Measurements from ENCODE around the gene DST. TPM values are rescaled to one million over a fixed set of nuclear protein-coding genes. Genes with fewer than 3 reads are reported as not detected.

The DST gene
- total RNA-seq (2021; ENCODE audit: unreplicated experiment) (144 TPM), Bru-seq, nascent RNA (percentile 95 among the genes with signal in this experiment), BruChase-seq, experiment 1, labeled RNA remaining after a 6-hour chase (percentile 89 among the genes with signal in this experiment), BruChase-seq, experiment 2, labeled RNA remaining after a 2-hour chase (percentile 91 among the genes with signal in this experiment)
- 57.7 and 68.9 TPM in 2 replicates for polyA plus RNA-seq (2012)
- long read RNA-seq, full-length matches to known transcripts, result 3 of 128 reads
- long read RNA-seq, partial matches to known transcripts, result 100 of 128 reads
- long read RNA-seq, other reads (novel, unspliced or antisense), result 25 of 128 reads

- CTCF ChIA-PET, result interaction anchor here (1.0 to 1.6 kb wide), 4 partner anchors 46 to 201 kb away, joined by 3 to 4 read pairs (median 4); no protein-coding TSS in a partner anchor
- no peak within 1 kb of the TSS for H3K9ac ChIP-seq (ENCODE audit: low read length)
- RAD21 ChIA-PET (ENCODE audit: low non-redundant PET in 1 of 2, low total read pairs in 2 of 2, uncharacterized antibody in 2 of 2, unreplicated experiment in 2 of 2), result no interaction called here
- no peaks in the 10 kb centered on the region for H3K27me3 ChIP-seq (ENCODE audit: insufficient read depth, low read length)
- peak within 1 kb of the TSS; percentile 54; the same call in 1 of the 2 replicates for H3K27ac ChIP-seq (ENCODE audit: low read depth, low read length)
- H3K4me3 ChIP-seq (replicated peaks in 1 of 2; ENCODE audit: low read depth in 1 of 2, low read length in 2 of 2), result no peak within 1 kb of the TSS
- peaks cover 11 to 27% of the 10 kb centered on the region in 2 experiments; a peak in 2 of 4 replicates for H3K36me3 ChIP-seq (ENCODE audit: control insufficient read depth in 1 of 2, insufficient read depth in 2 of 2, low read length in 2 of 2)
- intact Hi-C loops (cut with micrococcal nuclease), result no loop called here
- BruUV-seq (replicated peaks), result no TSS peak
- H3K4me1 ChIP-seq (ENCODE audit: control insufficient read depth in 1 of 2, insufficient read depth in 2 of 2, low read length in 2 of 2), result peaks cover 16 to 18% of the 10 kb centered on the region in 2 experiments
- no peaks in the 10 kb centered on the region for H4K20me1 ChIP-seq (ENCODE audit: insufficient read depth)
- peak; percentile 62 for TF ChIP-seq JUND (IDR thresholded peaks at IDR 0.05)
- TF ChIP-seq SIN3A (IDR thresholded peaks at IDR 0.05; ENCODE audit: low read depth), result no peak
- no peak for TF ChIP-seq CEBPB (IDR thresholded peaks at IDR 0.05; ENCODE audit: low read depth)
- no peak for TF ChIP-seq EZH2phosphoT487 (IDR thresholded peaks at IDR 0.05; ENCODE audit: borderline replicate concordance)
- TF ChIP-seq EZH2 (IDR thresholded peaks at IDR 0.05), result no peak
- TF ChIP-seq SRF (IDR thresholded peaks at IDR 0.05; ENCODE audit: low read depth), result no peak
- no peak for TF ChIP-seq ZNF274 (IDR thresholded peaks at IDR 0.05; ENCODE audit: low read depth, low read length)
- peak; percentile 26; the same call in 1 of the 2 replicates for TF ChIP-seq SP1 (IDR thresholded peaks at IDR 0.05; ENCODE audit: low read depth)
- TF ChIP-seq TCF7L2 (IDR thresholded peaks at IDR 0.05; ENCODE audit: borderline replicate concordance, extremely low read depth, insufficient read depth, insufficient read length), result no peak
- TF ChIP-seq RAD21 (IDR thresholded peaks at IDR 0.05; ENCODE audit: low read depth), result no peak
- no peak for TF ChIP-seq ELF1 (IDR thresholded peaks at IDR 0.05; ENCODE audit: borderline replicate concordance, low read depth)
- TF ChIP-seq FOSL1 (IDR thresholded peaks at IDR 0.05; ENCODE audit: low read depth), result no peak
- H3K4me2 ChIP-seq (ENCODE audit: low read length), result peak within 1 kb of the TSS; percentile 35
- ATAC-seq (peak; percentile 57; the same call in 1 of the 2 replicates), DNase-seq (ENCODE audit: low read depth, low spot score) (no peak)
- no peak within 1 kb of the TSS for H2AFZ ChIP-seq (ENCODE audit: low read depth, low read length, poor library complexity, severe bottlenecking)
- no peaks in the 10 kb centered on the region for H3K79me2 ChIP-seq (ENCODE audit: insufficient read depth, low read length)
- POLR2A ChIA-PET, result no interaction called here
- no peaks in the 10 kb centered on the region for H3K9me3 ChIP-seq (ENCODE audit: control insufficient read depth in 1 of 2, insufficient read depth in 1 of 2, low read depth in 1 of 2, low read length in 2 of 2)
- H3K9me2 ChIP-seq (ENCODE audit: insufficient read depth), result no peaks in the 10 kb centered on the region
Measured at GRCh38 chr6:56642366-56643261, at the start of gene DST. Gene DST (minus strand): TSS chr6:56642889.
